Measurements from ENCODE around the gene DPH2. TPM values are rescaled to one million over a fixed set of nuclear protein-coding genes. Genes with fewer than 3 reads are reported as not detected.

The DPH2 gene
- total RNA-seq, 1 donor from 2014 or later = 51.6 TPM

- DNase-seq = no peak
- POLR2A ChIA-PET = interaction anchor here (0.6 to 1.6 kb wide), 2 partner anchors 25 kb away, joined by 3 to 6 read pairs; partner anchors contain the start of gene IPO13
- intact Hi-C loops (cut with micrococcal nuclease) = loop anchor here (10.0 kb wide), 4 partner anchors 243 to 1637 kb away; partner anchors contain the start of genes CDC20, DMAP1, FOXJ3 and PPCS
- CTCF ChIA-PET = interaction anchor here (1.8 kb wide), 1 partner anchor 37 kb away, joined by 4 read pairs; no protein-coding TSS in a partner anchor
- Mint-ChIP-seq H3K9me3 (no peaks in the 10 kb centered on the region), H3K36me3 (ENCODE audit: low read depth) (peaks cover 37% of the 10 kb centered on the region), H3K4me3 (no peak overlapping the region), H3K27ac (no peak overlapping the region), H3K4me1 (peaks cover 47% of the 10 kb centered on the region), H3K27me3 (no peaks in the 10 kb centered on the region)
- TF ChIP-seq CTCF (IDR thresholded peaks at IDR 0.05) = no peak
- ATAC-seq (ENCODE audit: low read depth) = no peak
These were observed 1.6 kb downstream of the DPH2 start for GRCh38 chr1:43971336-43971980.

GRCh38 chr1:43973981-43974442 lies 4.2 kb downstream of the DPH2 start:
- Mint-ChIP-seq H3K27me3 (no peaks in the 10 kb centered on the region), H3K36me3 (ENCODE audit: low read depth) (peaks cover 53% of the 10 kb centered on the region), H3K9me3 (no peaks in the 10 kb centered on the region), H3K4me1 (peaks cover 70% of the 10 kb centered on the region), H3K27ac (peak overlapping the region; percentile 91), H3K4me3 (peak overlapping the region; percentile 92)
- ChIA-PET POLR2A (interaction anchor here (1.5 to 3.3 kb wide), 6 partner anchors 15 to 324 kb away, joined by 4 to 23 read pairs (median 8); partner anchors contain the start of genes CCDC24, IPO13, KDM4A and SLC6A9), CTCF (no interaction called here)
- no peak for TF ChIP-seq CTCF (IDR thresholded peaks at IDR 0.05)
- intact Hi-C loops (cut with micrococcal nuclease) = loop anchor here (1.0 to 10.0 kb wide), 7 partner anchors 17 to 1639 kb away; partner anchors contain the start of genes CCDC24, CDC20, DMAP1 and FOXJ3
- DNase-seq (no peak), ATAC-seq (ENCODE audit: low read depth) (no peak)

GRCh38 chr1:43974443-43975248 lies 4.8 kb downstream of the DPH2 start, which contains the start of gene ATP6V0B:
TSS of gene ATP6V0B (plus strand) at chr1:43974960. CDS start at chr1:43975041, 81 bp downstream.
- Mint-ChIP-seq H3K4me1 (peaks cover 65% of the 10 kb centered on the region), H3K36me3 (ENCODE audit: low read depth) (peaks cover 53% of the 10 kb centered on the region), H3K27ac (peak within 1 kb of the TSS; percentile 91), H3K27me3 (no peaks in the 10 kb centered on the region), H3K9me3 (no peaks in the 10 kb centered on the region), H3K4me3 (peak within 1 kb of the TSS; percentile 92)
- no peak for TF ChIP-seq CTCF (IDR thresholded peaks at IDR 0.05)
- ChIA-PET POLR2A (interaction anchor here (0.5 to 3.3 kb wide), 14 partner anchors 8 to 325 kb away, joined by 3 to 23 read pairs (median 4); partner anchors contain the start of genes CCDC24, DMAP1, IPO13 and KDM4A), CTCF (interaction anchor here (0.7 kb wide), 1 partner anchor 62 kb away, joined by 3 read pairs; no protein-coding TSS in a partner anchor)
- intact Hi-C loops (cut with micrococcal nuclease) = loop anchor here (1.0 to 10.0 kb wide), 7 partner anchors 17 to 1640 kb away; partner anchors contain the start of genes CCDC24, CDC20, DMAP1 and FOXJ3
- DNase-seq (peak; percentile 91), ATAC-seq (ENCODE audit: low read depth) (peak; percentile 70)

GRCh38 chr1:43975249-43975961 lies 5.6 kb downstream of the DPH2 start:
- DNase-seq (peak; percentile 49), ATAC-seq (ENCODE audit: low read depth) (peak; percentile 19)
- H3K27me3 Mint-ChIP-seq = no peaks in the 10 kb centered on the region
- ChIA-PET POLR2A (interaction anchor here (0.5 to 3.3 kb wide), 15 partner anchors 9 to 325 kb away, joined by 3 to 23 read pairs (median 5); partner anchors contain the start of genes CCDC24, DMAP1, IPO13 and KDM4A), CTCF (interaction anchor here (0.7 kb wide), 1 partner anchor 62 kb away, joined by 3 read pairs; no protein-coding TSS in a partner anchor)
- peaks cover 62% of the 10 kb centered on the region for H3K4me1 Mint-ChIP-seq
- intact Hi-C loops (cut with micrococcal nuclease) = loop anchor here (10.0 kb wide), 4 partner anchors 239 to 1641 kb away; partner anchors contain the start of genes CDC20, DMAP1, FOXJ3 and PPCS
- H3K27ac Mint-ChIP-seq = peak overlapping the region; percentile 91
- H3K9me3 Mint-ChIP-seq = no peaks in the 10 kb centered on the region
- no peak for TF ChIP-seq CTCF (IDR thresholded peaks at IDR 0.05)
- H3K36me3 Mint-ChIP-seq (ENCODE audit: low read depth) = peaks cover 47% of the 10 kb centered on the region
- peak overlapping the region; percentile 92 for H3K4me3 Mint-ChIP-seq

Measured in activated B cell treated with CpG ODN at 0.5 μM for 24 hours (primary cell).